Urothelium cell line (cell line): ENCODE data around the gene GPR17.

ENCODE experiments used
- DNase-seq: peaks from one replicate; pipeline ENCODE4 v3.0.0; 2011; ENCODE audit warnings: low spot score, mixed read lengths
- FAIRE-seq: peaks from 2 replicates; lab custom pipeline; 2011; peaks lifted over from hg19 to GRCh38; lab: Jason Lieb, UNC

Gene GPR17

GRCh38 chr2:127652786-127653357 is 6.9 kb downstream of the GPR17 start:
- FAIRE-seq (no peak), DNase-seq (no peak)

GRCh38 chr2:127653421-127654083 is 7.6 kb downstream of the GPR17 start:
- DNase-seq = no peak
- no peak for FAIRE-seq

- peak; percentile 70 for FAIRE-seq
Observed at GRCh38 chr2:127654084-127654837, 8.3 kb downstream of the GPR17 start.

DNA sequence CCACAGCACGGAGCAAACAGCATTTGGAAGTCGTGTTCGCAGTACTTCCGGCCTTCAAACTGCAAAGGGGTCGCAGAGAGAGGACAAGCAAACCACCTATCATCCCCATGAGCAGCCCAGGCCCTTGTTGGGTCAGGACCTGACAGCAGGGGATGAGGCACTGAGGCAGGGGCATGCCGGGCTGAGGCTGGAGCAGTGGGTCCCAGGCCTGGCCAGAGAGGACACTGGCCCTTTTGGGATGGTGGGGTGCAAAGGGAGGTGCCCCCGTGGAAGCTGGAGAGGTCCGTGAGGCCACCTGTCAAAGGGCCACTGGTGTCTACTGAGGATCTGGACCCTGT is 8.9 kb downstream of the GPR17 start:
- no peak for DNase-seq
- FAIRE-seq = no peak

More at GRCh38 chr2:127654084-127654837, 8.3 kb downstream of the GPR17 start:
- no peak for DNase-seq

- DNase-seq (no peak), FAIRE-seq (no peak)
Observed at GRCh38 chr2:127655209-127656073, 9.5 kb downstream of the GPR17 start.

DNA sequence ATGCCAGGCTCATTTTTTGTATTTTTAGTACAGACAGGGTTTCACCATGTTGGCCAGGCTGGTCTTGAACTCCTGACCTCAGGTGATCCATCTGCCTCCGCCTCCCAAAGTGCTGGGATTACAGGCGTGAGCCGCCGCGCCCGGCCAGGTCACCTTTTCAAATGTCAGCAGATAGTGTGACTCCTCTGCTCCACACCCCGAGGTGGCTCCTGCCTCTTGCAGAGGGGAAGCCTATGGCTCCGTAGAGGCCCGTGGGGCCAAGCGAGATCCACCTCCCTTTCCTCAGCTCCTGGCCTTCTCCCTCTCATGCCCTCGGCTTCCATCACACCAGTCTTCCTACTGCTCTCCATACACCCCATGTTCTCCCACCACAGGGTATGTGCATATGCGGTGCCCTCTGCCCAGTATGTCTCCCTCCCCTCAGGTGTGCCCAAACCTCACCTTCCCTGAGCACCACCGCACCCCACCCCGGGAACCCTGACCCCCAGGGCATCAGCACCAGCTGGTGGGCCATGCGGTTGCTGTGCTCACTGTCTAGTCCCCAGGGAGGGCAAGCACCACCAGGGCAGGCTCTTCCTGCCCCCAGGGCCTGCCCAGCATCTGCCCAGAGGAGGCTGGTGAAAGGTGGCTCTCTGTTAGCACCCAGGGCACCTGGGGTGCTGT is 10.7 kb downstream of the GPR17 start:
- FAIRE-seq (peak; percentile 30), DNase-seq (no peak)

GRCh38 chr2:127657232-127657595 is 11.3 kb downstream of the GPR17 start:
- FAIRE-seq = no peak
- no peak for DNase-seq

DNA sequence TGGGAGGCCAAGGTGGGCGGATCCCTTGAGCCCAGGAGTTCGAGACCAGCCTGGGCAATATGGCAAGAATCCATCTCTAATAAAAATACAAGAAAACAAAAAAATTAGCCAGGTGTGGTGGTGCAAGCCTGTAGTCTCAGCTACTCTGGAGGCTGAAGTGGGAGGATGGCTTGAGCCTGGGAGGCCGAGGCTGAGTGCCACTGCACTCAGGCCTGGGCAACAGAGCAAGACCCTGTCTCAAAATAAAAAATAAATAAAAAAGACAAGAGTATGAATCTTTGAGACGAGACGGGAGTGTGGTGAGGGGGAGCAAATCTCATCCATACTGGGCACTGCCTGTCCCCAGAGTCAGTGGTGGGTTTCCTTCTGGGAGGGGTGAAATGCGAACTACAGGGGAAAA is 12.2 kb downstream of the GPR17 start:
- FAIRE-seq (no peak), DNase-seq (no peak)

DNA sequence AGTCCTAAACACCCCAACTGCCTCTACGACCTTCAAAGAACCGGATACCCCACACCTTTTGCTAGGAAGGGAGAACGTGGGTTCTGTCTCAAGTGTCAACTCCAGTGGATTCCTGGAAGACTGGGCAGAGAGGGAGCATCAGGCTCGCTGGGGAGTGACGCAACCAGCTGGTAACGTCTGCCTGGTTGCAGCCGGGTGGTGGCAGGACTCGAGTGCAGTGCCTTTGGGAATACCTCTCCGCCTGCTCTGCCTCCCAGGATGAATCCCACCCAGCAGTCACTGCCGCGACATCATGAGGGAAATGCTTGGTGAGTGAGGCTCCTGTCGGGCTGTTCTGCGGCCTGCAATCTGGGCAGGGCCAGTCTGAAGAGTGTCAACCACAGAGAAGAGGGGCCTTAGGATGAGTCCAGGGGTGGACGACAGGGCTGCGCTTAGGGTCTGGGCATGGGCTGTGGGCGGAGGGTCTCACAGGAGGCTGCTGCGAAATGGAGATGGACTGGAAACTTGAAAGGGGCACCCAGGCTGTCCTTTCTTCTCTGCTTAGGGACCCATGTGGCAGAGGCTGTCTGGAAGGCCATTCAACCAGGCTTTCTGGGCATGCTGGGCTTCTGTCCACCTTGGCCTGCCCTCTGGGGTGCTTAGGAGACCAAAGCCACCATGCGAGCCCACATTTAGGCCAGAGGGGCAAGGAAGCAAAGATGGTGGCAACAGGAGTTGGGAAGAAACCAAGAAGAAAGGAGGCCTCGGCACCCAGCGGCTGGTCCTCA is 12.9 kb downstream of the GPR17 start:
- DNase-seq = no peak
- FAIRE-seq = no peak

GRCh38 chr2:127659408-127660290 is 13.7 kb downstream of the GPR17 start:
- no peak for DNase-seq
- FAIRE-seq = no peak

DNA sequence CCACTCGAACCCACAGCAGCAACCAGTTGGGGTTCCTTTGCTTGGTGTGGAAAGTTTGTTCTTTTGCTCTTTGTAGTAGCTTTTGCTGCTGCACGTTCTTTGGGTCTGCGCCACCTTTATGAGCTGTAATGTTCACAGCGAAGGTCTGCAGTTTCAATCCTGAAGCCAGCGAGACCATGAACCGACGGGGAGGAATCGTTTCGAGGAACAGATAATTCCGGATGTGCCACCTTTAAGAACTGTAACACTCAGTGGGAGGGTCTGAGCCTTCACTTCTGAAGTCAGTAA is 14.3 kb downstream of the GPR17 start:
- DNase-seq = no peak
- no peak for FAIRE-seq

DNA sequence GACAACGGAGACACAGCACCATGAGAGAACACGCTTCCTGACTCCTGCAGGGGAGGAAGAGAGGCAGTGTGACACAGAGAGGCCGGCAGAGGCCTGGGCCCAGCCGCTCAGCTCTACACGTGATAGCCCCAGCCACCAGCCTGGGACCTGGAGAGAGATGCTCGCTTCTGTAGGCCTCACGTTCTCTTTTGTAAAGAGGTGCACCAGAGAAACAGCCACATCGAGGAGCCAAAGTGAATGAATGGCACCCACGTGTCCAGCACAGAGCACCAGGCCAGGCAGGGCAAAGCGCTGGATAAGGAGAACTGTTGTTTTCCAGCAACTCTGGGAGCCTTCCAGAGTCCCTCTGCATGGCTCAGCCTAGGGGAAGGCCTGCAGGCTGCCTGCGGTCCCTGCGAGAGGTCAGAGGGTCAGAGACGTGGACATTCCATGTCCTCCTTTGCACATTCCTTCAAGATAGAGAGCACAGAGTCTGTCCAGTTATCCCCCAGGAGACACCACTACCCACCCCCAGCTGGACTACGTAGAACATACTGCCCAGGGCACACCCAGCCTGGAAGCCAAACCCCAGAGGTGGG is 15.2 kb downstream of the GPR17 start:
- DNase-seq (no peak), FAIRE-seq (no peak)

DNA sequence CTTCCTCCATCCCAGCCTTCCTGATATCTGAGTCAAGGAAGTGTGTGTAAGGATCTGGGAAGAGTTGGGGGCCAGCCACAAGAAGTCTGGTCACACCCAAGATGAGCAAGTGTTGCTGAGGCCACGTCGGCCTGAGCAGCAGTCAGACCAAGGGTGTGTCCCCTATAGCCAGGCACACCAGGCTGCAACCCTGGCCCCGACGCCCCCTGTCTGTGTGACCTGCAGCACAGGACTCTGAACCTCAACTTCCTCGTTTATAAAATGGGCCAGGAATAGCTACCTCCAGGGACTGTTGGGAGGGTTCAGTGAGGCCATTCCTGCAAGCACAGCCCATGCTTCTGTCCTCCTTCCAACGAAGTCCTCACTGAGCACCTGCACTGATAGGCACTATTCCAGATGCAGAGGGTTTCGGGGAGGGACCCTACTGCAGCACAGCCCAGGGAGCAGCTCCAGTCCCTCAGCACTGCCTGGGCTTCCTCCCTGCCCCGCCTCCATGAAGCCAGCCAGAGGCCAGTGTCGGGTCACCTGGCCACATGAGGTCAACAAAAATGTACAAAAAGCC is 16.1 kb downstream of the GPR17 start:
- no peak for FAIRE-seq

GRCh38 chr2:127662937-127663565 is 17.1 kb downstream of the GPR17 start:
- peak; percentile 56 for FAIRE-seq
- no peak for DNase-seq

More for the DNA sequence above, 16.1 kb downstream of the GPR17 start:
- no peak for DNase-seq

DNA sequence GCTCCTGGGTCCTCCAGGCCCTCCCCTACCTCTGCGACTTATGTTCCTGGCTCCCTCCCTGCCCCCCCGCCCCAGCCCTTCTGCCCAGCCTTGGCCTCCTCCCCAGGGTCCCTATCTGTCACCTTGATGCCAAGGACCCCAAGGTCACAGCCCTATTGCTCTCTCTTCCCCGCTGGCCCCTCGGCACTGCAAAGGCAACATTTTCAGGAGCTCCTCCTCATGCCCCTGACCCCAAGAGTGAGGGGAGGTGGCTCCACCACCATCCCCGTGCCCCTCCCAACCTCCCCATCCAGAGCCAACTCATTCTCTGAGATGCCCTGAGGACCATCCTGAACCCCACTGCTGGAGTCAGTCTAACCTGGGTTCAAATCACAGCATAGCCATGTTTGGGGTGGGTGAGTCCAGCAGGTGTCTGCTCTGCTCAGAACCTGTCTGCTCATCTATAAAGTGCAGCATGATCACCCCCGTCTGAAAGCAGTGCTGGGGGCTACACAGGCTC is 17.7 kb downstream of the GPR17 start:
- FAIRE-seq (no peak), DNase-seq (no peak)

DNA sequence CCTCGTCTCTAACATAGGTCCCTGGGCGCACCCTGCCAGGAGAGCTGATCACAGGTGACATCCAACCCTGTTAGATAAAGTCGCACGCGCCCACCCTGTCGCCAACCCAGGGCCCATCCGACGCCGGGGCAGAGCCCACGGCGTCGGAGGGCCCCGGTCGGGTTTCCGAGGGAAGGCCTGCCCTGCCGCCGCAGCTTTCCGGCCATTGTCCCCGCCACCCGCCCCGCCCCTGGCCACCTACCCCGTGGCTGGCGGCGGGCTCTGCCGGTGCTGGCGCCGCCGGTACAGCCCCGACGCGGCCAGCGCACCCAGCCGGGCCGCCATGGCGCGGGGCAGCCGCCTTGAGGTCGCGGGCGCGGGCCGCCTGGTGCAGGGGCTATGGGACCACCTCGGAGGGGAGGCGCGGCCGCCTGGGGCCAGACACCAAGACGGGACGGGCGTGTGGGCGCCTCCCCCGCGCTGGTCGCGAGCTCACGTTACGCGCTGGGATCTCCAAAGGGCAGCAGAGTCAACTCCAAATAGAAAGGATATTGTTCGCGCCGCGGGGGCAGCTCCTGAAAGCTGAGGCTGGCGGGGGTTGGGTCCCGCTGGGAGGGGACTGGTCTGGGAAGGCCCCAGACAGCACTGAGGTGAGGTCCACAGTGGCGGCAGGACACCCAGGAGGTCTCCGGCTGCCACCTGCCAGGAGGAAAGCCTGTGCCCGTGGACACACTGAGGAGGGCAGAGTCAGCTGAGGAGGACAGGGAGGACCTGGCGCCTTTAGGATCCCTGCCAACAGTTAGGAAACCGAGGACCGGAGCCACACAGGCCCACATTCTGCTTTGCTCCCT is 18.3 kb downstream of the GPR17 start:
- FAIRE-seq (no peak), DNase-seq (no peak)

DNA sequence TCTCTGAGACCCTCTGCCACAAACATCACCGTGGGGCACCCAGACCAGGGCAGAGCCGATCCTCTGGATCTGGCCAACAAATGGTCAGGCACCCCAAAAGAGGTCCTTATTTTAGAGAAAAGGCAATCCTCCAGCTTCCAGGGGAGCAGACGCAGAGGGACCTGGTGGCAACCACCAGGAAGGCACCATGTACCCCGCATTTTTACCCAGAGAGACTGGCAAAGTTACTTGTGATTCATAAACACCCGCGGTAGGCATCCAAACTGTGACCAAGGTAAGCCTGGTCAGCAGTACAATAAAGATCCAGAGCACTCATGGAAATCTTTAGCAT is 18.9 kb downstream of the GPR17 start:
- DNase-seq (no peak), FAIRE-seq (no peak)
